Activated CD4-positive, CD25-positive, alpha-beta regulatory T cell treated with anti-CD3 and anti-CD28 coated beads, Interleukin-2, amount 50 U/mL, for 72 hours (primary cell): ENCODE measurements around the gene CDK5RAP3.
"Not testable (repeated sequence)": the region's sequence is repeated elsewhere in the genome, so short reads cannot be mapped to it uniquely, and the experiment has no call there.

ENCODE experiments used
- DNase-seq: peaks from one replicate; pipeline ENCODE4 v3.0.0; 2021

The CDK5RAP3 gene

GRCh38 chr17:47978324-47978723 lies 7.4 kb downstream of the CDK5RAP3 start:
- DNase-seq, result no peak

- no peak for DNase-seq
Observed at GRCh38 chr17:47980541-47980940, 9.6 kb downstream of the CDK5RAP3 start.

- DNase-seq, result no peak
Observed at GRCh38 chr17:47981462-47981861, 10.5 kb downstream of the CDK5RAP3 start.

- no peak for DNase-seq
Observed at GRCh38 chr17:47982091-47982617, 11.2 kb downstream of the CDK5RAP3 start.

GRCh38 chr17:47982645-47983390 lies 11.9 kb downstream of the CDK5RAP3 start:
- DNase-seq, result no peak

- DNase-seq, result no peak
Observed at GRCh38 chr17:47983492-47984223, 12.7 kb downstream of the CDK5RAP3 start.

GRCh38 chr17:47986520-47986919 lies 15.6 kb downstream of the CDK5RAP3 start:
- no peak for DNase-seq

GRCh38 chr17:47987240-47987835 lies 16.4 kb downstream of the CDK5RAP3 start:
- DNase-seq, result no peak

GRCh38 chr17:47988445-47988844 lies 17.5 kb downstream of the CDK5RAP3 start:
- not testable (repeated sequence) for DNase-seq

GRCh38 chr17:47989159-47989558 lies 18.2 kb downstream of the CDK5RAP3 start:
- DNase-seq, result no peak

- no peak for DNase-seq
Observed at GRCh38 chr17:47989700-47990099, 18.8 kb downstream of the CDK5RAP3 start.

- DNase-seq, result no peak
Observed at GRCh38 chr17:47990962-47991731, 20.2 kb downstream of the CDK5RAP3 start.

GRCh38 chr17:47992216-47992615 lies 21.3 kb downstream of the CDK5RAP3 start:
- no peak for DNase-seq

- no peak for DNase-seq
Observed at GRCh38 chr17:47993031-47993564, 22.2 kb downstream of the CDK5RAP3 start.

GRCh38 chr17:47993964-47994363 lies 23.1 kb downstream of the CDK5RAP3 start:
- DNase-seq, result no peak

GRCh38 chr17:47994724-47995123 lies 23.8 kb downstream of the CDK5RAP3 start:
- no peak for DNase-seq

- no peak for DNase-seq
Observed at GRCh38 chr17:47995241-47995935, 24.5 kb downstream of the CDK5RAP3 start.

GRCh38 chr17:47996201-47996600 lies 25.3 kb downstream of the CDK5RAP3 start:
- DNase-seq, result no peak

- no peak for DNase-seq
Observed at GRCh38 chr17:47997586-47997985, 26.7 kb downstream of the CDK5RAP3 start.

GRCh38 chr17:47998044-47998443 lies 27.1 kb downstream of the CDK5RAP3 start:
- DNase-seq, result no peak

- no peak for DNase-seq
Observed at GRCh38 chr17:47999582-47999981, 28.7 kb downstream of the CDK5RAP3 start.

GRCh38 chr17:48001197-48001596 lies 30.3 kb downstream of the CDK5RAP3 start:
- DNase-seq, result no peak
